Rectal smooth muscle tissue (tissue), 1 donor: ENCODE results near the gene GANAB.
"Not testable (repeated sequence)": the region's sequence is repeated elsewhere in the genome, so short reads cannot be mapped to it uniquely, and the experiment has no call there.

Experiments used
- H3K27ac ChIP-seq: one replicate; pipeline ENCODE4 v1.7.0; 2013; ENCODE audit warnings: low read depth, low read length, inconsistent platforms
- H3K27me3 ChIP-seq: one replicate; pipeline ENCODE4 v1.7.0; 2013; ENCODE audit warnings: low read length; ENCODE audit not compliant: control insufficient read depth, insufficient read depth
- H3K36me3 ChIP-seq: one replicate; pipeline ENCODE4 v1.7.0; 2013; ENCODE audit warnings: low read length; ENCODE audit not compliant: control insufficient read depth, insufficient read depth
- H3K4me1 ChIP-seq: one replicate; pipeline ENCODE4 v1.7.0; 2013; ENCODE audit warnings: low read length; ENCODE audit not compliant: control insufficient read depth, insufficient read depth
- H3K4me3 ChIP-seq: one replicate; pipeline ENCODE4 v1.7.0; 2013; ENCODE audit warnings: low read length
- H3K9ac ChIP-seq: one replicate; pipeline ENCODE4 v1.7.0; 2013; ENCODE audit warnings: low read length

GANAB gene

GRCh38 chr11:62644220-62644619, 2.2 kb downstream of the GANAB start:
- peaks cover 12% of the 10 kb centered on the region for H3K4me1 ChIP-seq
- H3K27me3 ChIP-seq, result no peaks in the 10 kb centered on the region
- no peak overlapping the region for H3K9ac ChIP-seq
- no peak overlapping the region for H3K4me3 ChIP-seq
- H3K27ac ChIP-seq, result no peak overlapping the region
- H3K36me3 ChIP-seq, result peaks cover 19% of the 10 kb centered on the region

- Histone ChIP-seq H3K4me1 (no peaks in the 10 kb centered on the region), H3K4me3 (no peak overlapping the region), H3K27ac (peak overlapping the region; percentile 45), H3K36me3 (peaks cover 66% of the 10 kb centered on the region), H3K9ac (no peak overlapping the region), H3K27me3 (no peaks in the 10 kb centered on the region)
Observed at GRCh38 chr11:62632492-62632891, 13.9 kb downstream of the GANAB start.

- Histone ChIP-seq H3K4me3 (no peak overlapping the region), H3K27ac (no peak overlapping the region), H3K27me3 (no peaks in the 10 kb centered on the region), H3K4me1 (no peaks in the 10 kb centered on the region), H3K36me3 (peaks cover 61% of the 10 kb centered on the region), H3K9ac (no peak overlapping the region)
Observed at GRCh38 chr11:62627713-62628112, 18.7 kb downstream of the GANAB start.

- Histone ChIP-seq H3K27me3 (no peaks in the 10 kb centered on the region), H3K4me3 (peak overlapping the region; percentile 52), H3K36me3 (peaks cover 22% of the 10 kb centered on the region), H3K27ac (peak overlapping the region; percentile 79), H3K9ac (no peak overlapping the region), H3K4me1 (peaks cover 9% of the 10 kb centered on the region)
Observed at GRCh38 chr11:62622476-62623089, 23.8 kb downstream of the GANAB start.

- Histone ChIP-seq H3K27ac (peak within 1 kb of the TSS; percentile 79), H3K4me3 (peak within 1 kb of the TSS; percentile 98), H3K36me3 (peaks cover 19% of the 10 kb centered on the region), H3K27me3 (no peaks in the 10 kb centered on the region), H3K4me1 (peaks cover 9% of the 10 kb centered on the region), H3K9ac (peak within 1 kb of the TSS; percentile 66)
Observed at GRCh38 chr11:62621567-62622470, 24.6 kb downstream of the GANAB start, which contains the start of gene B3GAT3. Gene B3GAT3 (minus strand): TSS chr11:62621986. CDS start chr11:62621947, 39 bp downstream.

- Histone ChIP-seq H3K9ac (peak overlapping the region; percentile 66), H3K4me1 (peaks cover 9% of the 10 kb centered on the region), H3K27ac (peak overlapping the region; percentile 79), H3K4me3 (peak overlapping the region; percentile 98), H3K36me3 (peaks cover 17% of the 10 kb centered on the region), H3K27me3 (no peaks in the 10 kb centered on the region)
Observed at GRCh38 chr11:62621027-62621566, 25.3 kb downstream of the GANAB start.

- not testable (repeated sequence) for H3K27me3 ChIP-seq, H3K36me3 ChIP-seq, H3K27ac ChIP-seq, H3K4me1 ChIP-seq, H3K4me3 ChIP-seq, H3K9ac ChIP-seq
Observed at GRCh38 chr11:62616957-62617356, 29.5 kb downstream of the GANAB start.

GRCh38 chr11:62615521-62615920, 30.9 kb downstream of the GANAB start:
- Histone ChIP-seq H3K9ac (no peak overlapping the region), H3K4me1 (peaks cover 9% of the 10 kb centered on the region), H3K27ac (no peak overlapping the region), H3K36me3 (peaks cover 6% of the 10 kb centered on the region), H3K27me3 (no peaks in the 10 kb centered on the region), H3K4me3 (no peak overlapping the region)

- Histone ChIP-seq H3K9ac (no peak overlapping the region), H3K27ac (no peak overlapping the region), H3K4me3 (no peak overlapping the region)
Observed at GRCh38 chr11:62614275-62614674, 32.1 kb downstream of the GANAB start.

GRCh38 chr11:62613291-62613778, 33.1 kb downstream of the GANAB start:
- H3K27ac ChIP-seq, result peak overlapping the region; percentile 82
- H3K4me3 ChIP-seq, result peak overlapping the region; percentile 48
- no peaks in the 10 kb centered on the region for H3K27me3 ChIP-seq
- no peak overlapping the region for H3K9ac ChIP-seq
- peaks cover 10% of the 10 kb centered on the region for H3K36me3 ChIP-seq
- H3K4me1 ChIP-seq, result peaks cover 10% of the 10 kb centered on the region

More at GRCh38 chr11:62614275-62614674, 32.1 kb downstream of the GANAB start:
- Histone ChIP-seq H3K36me3 (peaks cover 10% of the 10 kb centered on the region), H3K4me1 (peaks cover 10% of the 10 kb centered on the region), H3K27me3 (no peaks in the 10 kb centered on the region)

GRCh38 chr11:62612366-62613290, 33.8 kb downstream of the GANAB start, which contains the start of the genes EML3 and ROM1:
Gene EML3 (minus strand): TSS chr11:62612775. CDS start chr11:62612457, 318 bp downstream.
Gene ROM1 (plus strand): TSS chr11:62613257. CDS start chr11:62613282, 25 bp downstream.
- H3K9ac ChIP-seq, result peak within 1 kb of the TSS; percentile 88
- H3K4me3 ChIP-seq, result peak within 1 kb of the TSS; percentile 74
- no peaks in the 10 kb centered on the region for H3K27me3 ChIP-seq
- peaks cover 10% of the 10 kb centered on the region for H3K4me1 ChIP-seq
- H3K27ac ChIP-seq, result peak within 1 kb of the TSS; percentile 82
- peaks cover 10% of the 10 kb centered on the region for H3K36me3 ChIP-seq
